Stimulated activated CD8-positive, alpha-beta memory T cell treated with anti-CD3 and anti-CD28 coated beads, Interleukin-4, amount 100 ng/mL, for 24 hours (primary cell): ENCODE measurements around the gene PRKD1.
"Not testable (repeated sequence)": the region's sequence is repeated elsewhere in the genome, so short reads cannot be mapped to it uniquely, and the experiment has no call there.

Experiments
- DNase-seq: peaks from one replicate; pipeline ENCODE4 v3.0.0-alpha.2; 2020; ENCODE audit warnings: low read depth

Gene PRKD1

DNA sequence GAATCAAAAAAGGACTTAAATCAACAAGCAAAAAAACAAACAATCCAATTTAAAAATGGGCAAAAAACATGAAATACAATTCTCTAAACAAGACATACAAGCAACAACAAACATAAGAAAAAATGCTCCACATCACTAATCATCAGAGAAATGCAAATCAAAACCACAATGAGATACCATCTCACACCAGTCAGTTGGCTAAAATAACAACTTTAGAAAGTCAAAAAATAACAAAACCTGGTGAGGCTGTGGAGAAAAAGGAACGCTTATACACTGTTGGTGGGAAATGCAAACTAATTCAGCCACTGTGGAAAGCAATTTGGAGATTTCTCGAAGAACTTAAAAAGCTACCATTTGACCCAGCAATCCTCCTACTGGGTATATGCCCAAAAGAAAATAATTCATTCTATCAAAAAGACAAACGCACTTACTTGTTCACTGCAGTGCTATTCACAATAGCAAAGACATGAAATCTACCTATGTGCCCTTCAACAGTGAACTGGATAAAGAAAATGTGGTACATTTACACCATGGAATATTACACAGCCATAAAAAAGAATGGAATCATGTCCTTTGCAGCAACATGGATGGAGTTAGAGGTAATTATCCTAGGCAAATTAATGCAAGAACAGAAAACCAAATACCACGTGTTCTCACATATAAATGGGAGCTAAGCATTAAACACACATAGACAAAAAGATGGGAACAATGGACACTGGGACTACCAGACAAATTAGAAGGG is 26.9 kb downstream of the PRKD1 start:
- no peak for DNase-seq

- no peak for DNase-seq
Measured at GRCh38 chr14:29898470-29898869, 29.2 kb downstream of the PRKD1 start.

- DNase-seq, result no peak
Measured at GRCh38 chr14:29897181-29897580, 30.5 kb downstream of the PRKD1 start.

DNA sequence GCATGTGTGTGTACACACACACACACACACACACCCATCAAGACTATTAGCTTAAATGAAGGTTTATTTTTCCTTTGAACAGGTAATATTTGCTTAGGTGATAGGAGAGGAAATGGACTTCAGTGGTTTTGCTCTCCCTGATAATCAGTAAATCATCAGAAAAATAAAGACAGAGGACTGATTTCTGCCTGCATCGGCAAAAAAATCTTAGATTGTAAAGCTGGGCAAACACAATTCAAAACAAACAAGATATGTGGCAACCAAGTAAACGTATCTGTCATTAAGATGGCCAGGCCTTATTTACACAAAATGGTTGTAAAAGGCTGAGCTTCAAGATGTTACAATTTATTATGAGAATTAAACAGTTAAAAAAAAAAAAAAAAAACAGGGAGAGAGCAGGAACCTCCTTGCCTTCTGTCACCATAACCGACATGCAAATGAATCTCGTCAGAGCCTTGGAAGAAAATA is 31.3 kb downstream of the PRKD1 start:
- no peak for DNase-seq

- no peak for DNase-seq
Measured at GRCh38 chr14:29895591-29896083, 32.0 kb downstream of the PRKD1 start.

GRCh38 chr14:29893989-29894388 is 33.7 kb downstream of the PRKD1 start:
- no peak for DNase-seq

DNA sequence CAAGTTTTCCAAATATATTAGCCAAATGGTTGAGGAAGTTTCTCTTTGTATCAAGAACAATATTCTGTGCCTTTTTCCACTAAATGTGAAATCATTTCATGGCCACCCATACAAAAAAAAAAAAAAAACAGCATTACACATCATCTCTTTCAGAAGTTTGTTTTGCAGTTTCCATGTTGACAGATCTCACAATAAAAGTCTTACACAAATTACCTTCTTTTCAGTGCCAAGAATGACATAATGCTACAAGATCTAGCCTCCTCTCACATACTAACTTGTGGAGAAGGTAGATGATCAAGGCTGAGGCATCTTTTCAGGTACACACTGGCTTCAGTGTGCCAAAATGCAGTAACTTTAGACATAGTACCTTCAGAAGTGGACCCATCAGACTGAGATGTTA is 35.3 kb downstream of the PRKD1 start:
- no peak for DNase-seq

- no peak for DNase-seq
Measured at GRCh38 chr14:29885988-29886387, 41.7 kb downstream of the PRKD1 start.

GRCh38 chr14:29868000-29868399 is 59.6 kb downstream of the PRKD1 start:
- no peak for DNase-seq

- DNase-seq, result no peak
Measured at GRCh38 chr14:29865299-29865698, 62.3 kb downstream of the PRKD1 start.

DNA sequence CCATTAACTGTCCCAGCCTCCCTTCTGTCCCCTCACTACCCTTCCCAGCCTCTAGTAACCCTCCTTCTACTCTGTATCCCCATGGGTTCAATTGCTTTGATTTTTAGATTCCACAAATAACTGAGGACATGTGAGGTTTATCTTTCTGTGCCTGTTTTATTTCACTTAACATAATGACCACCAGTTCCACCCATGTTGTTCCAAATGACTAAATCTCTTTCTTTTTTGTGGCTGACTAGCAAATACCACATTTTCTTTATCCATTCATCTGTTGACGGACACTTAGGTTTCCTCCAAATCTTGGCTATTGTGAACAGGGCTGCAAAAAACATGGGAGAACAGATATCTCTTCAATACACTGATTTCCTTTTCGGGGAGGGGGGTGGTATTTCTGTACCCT is 65.7 kb downstream of the PRKD1 start:
- no peak for DNase-seq

- DNase-seq, result no peak
Measured at GRCh38 chr14:29858299-29858698, 69.3 kb downstream of the PRKD1 start.

DNA sequence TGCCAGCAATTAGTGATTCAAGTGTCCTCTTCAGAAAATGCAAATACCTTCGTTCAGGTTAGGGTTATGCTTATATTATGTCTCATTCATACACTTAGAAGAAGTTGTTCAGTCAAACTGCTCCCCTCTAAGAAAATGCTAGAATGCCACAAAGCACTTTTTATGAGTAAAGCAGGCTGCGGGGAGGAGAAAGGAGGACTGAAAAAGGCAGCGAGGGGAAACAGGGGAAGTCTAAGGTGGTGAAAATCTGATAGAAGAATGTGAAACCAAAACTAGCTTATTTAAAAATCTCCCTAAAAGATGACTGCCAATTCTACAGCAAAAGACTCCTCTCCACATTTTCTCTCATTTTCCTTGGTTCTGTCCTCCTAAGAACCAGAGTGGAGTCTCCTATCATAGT is 70.1 kb downstream of the PRKD1 start:
- no peak for DNase-seq

- no peak for DNase-seq
Measured at GRCh38 chr14:29856516-29856915, 71.1 kb downstream of the PRKD1 start.

DNA sequence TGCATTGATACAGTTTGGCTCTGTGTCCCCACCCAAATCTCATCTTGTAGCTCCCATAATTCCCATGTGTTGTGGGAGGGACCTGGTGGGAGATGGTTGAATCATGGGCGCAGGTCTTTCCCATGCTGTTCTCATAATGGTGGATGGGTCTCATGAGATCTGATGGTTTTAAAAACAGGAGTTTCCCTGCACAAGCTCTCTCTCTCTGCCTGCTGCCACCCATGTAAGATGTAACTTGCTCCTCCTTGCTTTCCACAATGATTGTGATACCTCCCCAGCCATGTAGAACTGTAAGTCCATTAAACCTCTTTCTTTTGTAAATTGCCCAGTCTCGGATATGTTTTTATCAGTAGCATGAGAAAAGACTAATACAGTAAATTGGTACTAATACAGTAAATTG is 74.0 kb downstream of the PRKD1 start:
- not testable (repeated sequence) for DNase-seq

DNA sequence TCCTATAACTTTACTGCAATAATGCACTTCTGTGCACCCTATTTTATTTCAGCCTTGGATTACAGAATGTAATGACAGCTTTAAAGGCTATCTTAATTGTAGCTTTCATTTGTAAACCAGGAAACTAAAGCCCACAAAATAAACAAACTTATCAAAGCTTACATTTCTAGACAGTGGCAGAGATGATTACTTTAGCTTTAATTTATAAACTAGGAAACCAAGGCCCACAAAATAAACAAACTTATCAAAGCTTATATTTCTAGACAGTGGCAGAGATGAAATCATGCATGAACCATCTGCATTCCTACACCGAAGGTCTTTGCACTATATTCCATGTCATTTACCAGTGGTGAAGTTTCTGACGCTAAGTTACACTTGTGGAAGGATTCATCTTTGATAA is 74.4 kb downstream of the PRKD1 start:
- DNase-seq, result no peak

GRCh38 chr14:29851397-29851796 is 76.2 kb downstream of the PRKD1 start:
- DNase-seq, result no peak

DNA sequence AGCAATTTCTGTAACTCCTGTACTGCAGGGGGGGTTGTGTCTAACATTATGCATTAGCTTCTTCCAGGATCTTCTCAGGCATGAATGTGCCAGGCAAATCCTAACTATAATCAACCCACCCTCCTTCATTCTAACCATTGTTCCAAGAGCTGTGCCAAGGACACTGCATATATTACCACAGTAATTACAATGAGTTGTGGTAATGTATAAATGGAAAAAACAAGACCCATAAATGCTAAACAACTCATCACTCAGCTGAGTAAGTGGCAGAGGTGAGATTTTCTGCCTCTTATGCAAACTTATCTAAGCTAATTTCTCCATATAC is 80.6 kb downstream of the PRKD1 start:
- no peak for DNase-seq

DNA sequence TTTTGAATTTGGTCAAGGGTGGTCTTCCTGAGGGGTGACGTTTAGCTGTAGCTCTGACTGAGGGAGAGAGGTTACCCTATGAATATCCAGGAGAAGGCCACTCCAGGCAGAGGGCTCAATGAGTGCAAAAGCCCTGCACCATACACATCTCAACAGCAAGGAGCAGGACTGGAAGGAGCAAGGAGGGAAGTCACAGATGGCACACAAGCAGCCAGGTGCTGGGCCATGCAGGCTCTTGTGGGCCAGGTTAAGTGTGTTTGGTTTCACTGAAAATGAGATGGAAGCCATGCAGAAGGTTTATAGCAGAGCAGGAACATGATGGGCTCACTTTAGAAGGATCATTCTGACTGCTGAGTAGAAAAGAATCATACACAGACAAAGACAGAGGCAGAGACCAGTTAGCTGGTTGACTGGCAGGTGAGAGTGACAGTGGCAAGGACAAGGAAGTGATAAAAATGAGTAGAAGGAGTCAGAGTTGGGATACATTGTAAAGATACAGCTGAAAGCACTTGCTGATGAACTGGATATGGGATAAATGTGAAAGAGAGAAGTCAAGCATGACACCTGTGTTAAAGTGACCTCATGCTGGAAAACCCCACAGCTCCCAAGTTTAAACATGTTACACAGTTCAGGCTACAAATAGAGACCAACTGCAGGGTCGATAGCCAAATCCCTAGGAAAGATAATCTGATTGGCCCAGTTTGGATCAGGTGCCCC is 81.2 kb downstream of the PRKD1 start:
- DNase-seq, result no peak

DNA sequence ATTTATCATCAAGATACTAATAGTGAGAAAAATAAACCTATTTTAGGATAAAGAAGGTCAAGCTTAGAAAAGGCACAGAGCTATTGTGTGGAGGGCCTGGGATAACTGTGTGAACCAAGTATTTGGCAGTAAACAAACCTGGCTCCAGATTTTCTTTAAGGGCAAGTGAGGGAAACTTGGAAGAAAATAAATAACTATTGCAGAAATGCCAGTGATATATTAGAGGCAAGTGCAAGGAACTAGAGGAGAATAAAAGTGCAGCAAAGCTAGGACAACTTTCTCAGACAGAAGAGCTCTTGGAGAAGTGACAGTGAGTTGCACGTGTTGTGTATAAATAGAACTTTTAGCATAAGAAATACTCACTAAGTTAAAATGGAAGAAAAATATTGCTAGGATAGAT is 83.7 kb downstream of the PRKD1 start:
- no peak for DNase-seq

DNA sequence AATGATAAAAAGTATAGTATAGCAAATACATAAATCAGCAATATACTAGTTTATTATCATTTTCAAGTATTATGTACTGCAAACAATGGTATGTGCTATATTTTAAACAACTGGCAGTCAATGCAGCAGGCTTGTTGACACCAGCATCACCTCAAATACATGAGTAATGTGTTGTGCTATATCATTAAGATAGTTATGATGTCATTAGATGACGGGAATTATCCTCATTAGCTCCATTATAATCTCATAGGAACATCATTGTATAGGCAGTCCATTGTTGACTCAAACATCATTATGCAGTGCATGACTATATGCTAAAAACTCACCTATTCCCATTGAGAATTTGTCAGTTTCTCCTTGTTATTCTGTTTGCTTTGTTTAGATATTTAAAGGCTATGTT is 85.4 kb downstream of the PRKD1 start:
- no peak for DNase-seq

GRCh38 chr14:29840369-29840892 is 87.2 kb downstream of the PRKD1 start:
- DNase-seq, result not testable (repeated sequence)

- DNase-seq, result not testable (repeated sequence)
Measured at GRCh38 chr14:29839691-29840090, 88.0 kb downstream of the PRKD1 start.
